B cell (primary cell): ENCODE measurements around the gene AEBP1. TPM values are rescaled to one million over a fixed set of nuclear protein-coding genes. Genes with fewer than 3 reads are reported as not detected.

ENCODE experiments used
- ATAC-seq: fragments of 200-7000 bp; cut with Tn5 transposase; one replicate; pipeline ENCODE4 v1.10.0; 2021; ENCODE audit warnings: low read depth, mild to moderate bottlenecking, moderate number of reproducible peaks, moderate library complexity
- CTCF ChIA-PET: fragments of 350-600 bp; sonication (Branson Sonifier 250); formaldehyde crosslinking; loops from one replicate; lab custom pipeline; 2021; ENCODE audit warnings: antibody characterized with exemption, inconsistent platforms; lab: Charles Lee
- POLR2A ChIA-PET: fragments of 350-600 bp; sonication (Branson Sonifier 250); formaldehyde crosslinking; loops from one replicate; lab custom pipeline; 2021; ENCODE audit warnings: antibody characterized with exemption; lab: Charles Lee
- DNase-seq: peaks from one replicate; pipeline ENCODE4 v3.0.0; 2013
- H2AFZ ChIP-seq: 2 replicates; pipeline ENCODE4 v1.6.1; 2012; ENCODE audit warnings: mild to moderate bottlenecking, low read depth, low read length; ENCODE audit not compliant: insufficient read depth, poor library complexity, severe bottlenecking
- H3K27ac ChIP-seq, 2 donors: 1 replicate in 1 of 2; 2 replicates in 1 of 2; pipeline ENCODE4 v1.5.1; 2012 to 2013; ENCODE audit warnings: low read length in 2 of 2, mild to moderate bottlenecking in 2 of 2, moderate library complexity in 1 of 2
- H3K27me3 ChIP-seq, 4 experiments: fragments of 200-600 bp in 1 of 4; sonication (generic) in 1 of 4; replicated peaks in 1 of 4; 1 replicate in 2 of 4; 2 replicates in 2 of 4; pipeline versions ENCODE4 v1.6.1 to v1.7.0; 2013 to 2016; ENCODE audit warnings: low read length in 3 of 4, mild to moderate bottlenecking in 2 of 4, mixed read lengths in 1 of 4, moderate library complexity in 1 of 4; ENCODE audit not compliant: insufficient read depth in 4 of 4, control insufficient read depth in 3 of 4; ENCODE audit errors: control extremely low read depth in 1 of 4
- H3K36me3 ChIP-seq, 2 experiments: replicated peaks in 1 of 2; 1 replicate in 1 of 2; 2 replicates in 1 of 2; pipeline versions ENCODE4 v1.6.1 to v1.7.1; 2013; ENCODE audit warnings: low read length in 1 of 2; ENCODE audit not compliant: insufficient read depth in 2 of 2, control insufficient read depth in 1 of 2; ENCODE audit errors: control extremely low read depth in 1 of 2, extremely low read depth in 1 of 2
- H3K4me1 ChIP-seq, 2 donors: fragments of 200-600 bp in 1 of 2; sonication (generic) in 1 of 2; 1 replicate in 1 of 2; 2 replicates in 1 of 2; pipeline versions ENCODE4 v1.5.1 to v1.6.1; 2013 to 2017; ENCODE audit warnings: low read length in 2 of 2; ENCODE audit not compliant: control insufficient read depth in 2 of 2, insufficient read depth in 2 of 2
- H3K4me2 ChIP-seq: replicated peaks from 2 replicates; pipeline ENCODE3; 2012; ENCODE audit warnings: mild to moderate bottlenecking, low read depth, low read length; ENCODE audit not compliant: poor library complexity, severe bottlenecking
- H3K4me3 ChIP-seq, 5 experiments: fragments of 200-600 bp in 1 of 5; sonication (generic) in 1 of 5; 1 replicate in 3 of 5; 2 replicates in 2 of 5; pipeline versions ENCODE4 v1.5.1 to v1.7.0; 2011 to 2016; ENCODE audit warnings: low read length in 4 of 5, mild to moderate bottlenecking in 4 of 5, low read depth in 2 of 5, control low read depth in 1 of 5, moderate library complexity in 1 of 5; ENCODE audit not compliant: insufficient read depth in 1 of 5; ENCODE audit errors: control extremely low read depth in 1 of 5, extremely low read depth in 1 of 5
- H3K79me2 ChIP-seq: fragments of 200-600 bp; sonication (generic); one replicate; pipeline ENCODE4 v1.6.0; 2016; ENCODE audit warnings: low read length; ENCODE audit not compliant: control insufficient read depth, insufficient read depth
- H3K9ac ChIP-seq: fragments of 200-600 bp; sonication (generic); 2 replicates; pipeline ENCODE4 v1.6.1; 2017; ENCODE audit warnings: mild to moderate bottlenecking, low read length, moderate library complexity
- H3K9me3 ChIP-seq, 3 donors: one replicate each; pipeline versions ENCODE4 v1.6.1 to v1.7.1; 2013; ENCODE audit warnings: low read length in 2 of 3; ENCODE audit not compliant: control insufficient read depth in 2 of 3, insufficient read depth in 1 of 3; ENCODE audit errors: control extremely low read depth in 1 of 3
- H4K20me1 ChIP-seq: 2 replicates; pipeline ENCODE4 v1.6.0; 2012; ENCODE audit warnings: mild to moderate bottlenecking, low read length; ENCODE audit not compliant: insufficient read depth, control insufficient read depth, poor library complexity, severe bottlenecking
- H3K27ac Mint-ChIP-seq: one replicate; pipeline ENCODE4 v1.8.0; 2021; ENCODE audit warnings: mixed read lengths
- H3K27me3 Mint-ChIP-seq: one replicate; pipeline ENCODE4 v1.8.0; 2021; ENCODE audit warnings: mixed read lengths
- H3K4me1 Mint-ChIP-seq: one replicate; pipeline ENCODE4 v1.8.0; 2021; ENCODE audit warnings: mixed read lengths
- H3K4me3 Mint-ChIP-seq: one replicate; pipeline ENCODE4 v1.8.0; 2021; ENCODE audit warnings: mixed read lengths
- H3K9me3 Mint-ChIP-seq: one replicate; pipeline ENCODE4 v1.8.0; 2022; ENCODE audit warnings: mixed read lengths; ENCODE audit not compliant: insufficient read depth
- CTCF ChIP-seq: fragments of 200-600 bp; IDR thresholded peaks from one replicate; pipeline ENCODE4 v1.8.0; 2022; ENCODE audit warnings: antibody characterized with exemption, mild to moderate bottlenecking
- EZH2 ChIP-seq: IDR thresholded peaks from 2 replicates; pipeline ENCODE4 v1.6.1; 2012; ENCODE audit warnings: borderline replicate concordance, low read depth, mild to moderate bottlenecking, moderate library complexity, low read length; ENCODE audit not compliant: insufficient read depth, poor library complexity, severe bottlenecking
- WGBS: methylation state at CpG from one replicate; pipeline ENCODE4 v1.1.5; 2013; ENCODE audit warnings: missing lambda C conversion rate; ENCODE audit not compliant: insufficient coverage; 5-methylcytosine and 5-hydroxymethylcytosine counted together
- intact Hi-C: fragments of 100-400 bp; cut with micrococcal nuclease; formaldehyde crosslinking; loops from one replicate; pipeline ENCODE4 v1.10.0; 2022
- polyA plus RNA-seq: library from polyadenylated mRNA; depleted of rRNA; stranded (reverse); fragments of >200 nt; gene quantifications from 2 replicates; pipeline ENCODE4 v1.2.3, GENCODE V29; 2012
- total RNA-seq, 2 donors: library from RNA; stranded (reverse); fragments of 120-200 nt in 1 of 2; gene quantifications; 1 replicate in 1 of 2; 2 replicates in 1 of 2; pipeline versions ENCODE4 v1.2.3 to v1.2.4, GENCODE V29; 2013 to 2022

The AEBP1 gene
- total and polyA plus RNA-seq, 2 donors (not counting 1 experiment from before 2014, with no cell fraction given), result 20.2 to 36.7 TPM

DNA sequence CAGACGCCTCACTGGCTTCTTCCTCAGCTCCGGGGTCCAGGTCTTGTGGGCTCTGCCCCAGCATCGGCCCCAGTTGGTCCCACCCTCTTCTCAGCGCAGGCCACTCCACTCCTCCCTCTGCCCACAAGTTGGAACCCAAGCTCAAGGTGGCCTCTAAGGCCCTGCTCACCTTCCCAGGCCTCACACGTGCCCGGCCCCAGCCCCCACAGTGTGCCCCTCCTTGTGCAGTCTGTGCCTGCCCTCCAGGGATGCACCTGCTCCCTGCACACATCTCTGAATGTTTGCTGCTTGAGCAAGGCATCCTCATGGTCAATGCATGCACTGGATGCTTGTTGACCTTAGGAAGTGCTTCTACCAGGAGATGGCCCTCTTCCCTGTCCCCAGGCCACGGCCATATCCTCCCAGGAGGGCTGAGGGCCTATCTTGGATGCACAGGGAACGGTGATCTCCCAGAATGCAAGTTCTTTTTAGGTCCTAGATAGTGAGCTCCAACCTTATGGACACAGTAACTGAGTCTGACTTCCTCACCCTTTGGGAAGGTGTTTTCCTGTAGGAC, 7.7 kb upstream of the AEBP1 start:
- Histone ChIP-seq H4K20me1 (no peaks in the 10 kb centered on the region), H3K36me3 (no peaks in the 10 kb centered on the region), H3K9me3 (peaks cover 0 to 3% (median 0%) of the 10 kb centered on the region in 3 donors), H3K4me2 (peak overlapping the region; percentile 57), H3K4me1 (peaks cover 34 to 75% of the 10 kb centered on the region in 2 donors), H3K27me3 (no peaks in the 10 kb centered on the region), H3K79me2 (no peaks in the 10 kb centered on the region), H2AFZ (no peak overlapping the region), H3K9ac (no peak overlapping the region), H3K4me3 (no peak overlapping the region), H3K27ac (peak overlapping the region; percentile 78 to 84)
- intact Hi-C loops, result loop anchor here (2.0 kb wide), 1 partner anchor 26 kb away; the partner anchor contains the start of gene POLD2
- Mint-ChIP-seq H3K27me3 (no peaks in the 10 kb centered on the region), H3K4me1 (peaks cover 71% of the 10 kb centered on the region), H3K9me3 (no peaks in the 10 kb centered on the region), H3K4me3 (peak overlapping the region; percentile 57), H3K27ac (peak overlapping the region; percentile 87)
- ATAC-seq (no peak), DNase-seq (no peak)
- ChIA-PET POLR2A (interaction anchor here (0.6 to 2.1 kb wide), 3 partner anchors 15 to 48 kb away, joined by 4 to 21 read pairs (median 10); partner anchors contain the start of gene POLD2), CTCF (no interaction called here)
- 58% methylated on average over 7 of the region's 8 CpGs for WGBS
- TF ChIP-seq CTCF (no peak), EZH2 (no peak)
